Fibroblast of the aortic adventitia (primary cell): ENCODE measurements around the gene TRIM47. TPM values are rescaled to one million over a fixed set of nuclear protein-coding genes. Genes with fewer than 3 reads are reported as not detected.

Experiments used
- DNase-seq: peaks from one replicate; pipeline ENCODE4 v3.0.0-alpha.2; 2010; ENCODE audit warnings: low read depth
- H3K4me3 ChIP-seq: 2 replicates; pipeline ENCODE4 v1.5.1; 2011; ENCODE audit warnings: low read depth, mild to moderate bottlenecking, control low read depth, low read length, moderate library complexity
- total RNA-seq: library from RNA; depleted of rRNA; stranded (reverse); fragments of >200 nt; gene quantifications from 2 replicates; pipeline ENCODE4 v1.2.3, GENCODE V29; 2012; ENCODE audit warnings: low replicate concordance
- TF ChIP-seq, protein P1 (sequence below): IDR thresholded peaks from 2 replicates; pipeline ENCODE4 v1.5.1; 2011; ENCODE audit warnings: mild to moderate bottlenecking, low read length, control low read depth, inconsistent platforms; ENCODE audit not compliant: insufficient read depth

Gene TRIM47
- total RNA-seq, 1 donor = 20.9 TPM

DNA sequence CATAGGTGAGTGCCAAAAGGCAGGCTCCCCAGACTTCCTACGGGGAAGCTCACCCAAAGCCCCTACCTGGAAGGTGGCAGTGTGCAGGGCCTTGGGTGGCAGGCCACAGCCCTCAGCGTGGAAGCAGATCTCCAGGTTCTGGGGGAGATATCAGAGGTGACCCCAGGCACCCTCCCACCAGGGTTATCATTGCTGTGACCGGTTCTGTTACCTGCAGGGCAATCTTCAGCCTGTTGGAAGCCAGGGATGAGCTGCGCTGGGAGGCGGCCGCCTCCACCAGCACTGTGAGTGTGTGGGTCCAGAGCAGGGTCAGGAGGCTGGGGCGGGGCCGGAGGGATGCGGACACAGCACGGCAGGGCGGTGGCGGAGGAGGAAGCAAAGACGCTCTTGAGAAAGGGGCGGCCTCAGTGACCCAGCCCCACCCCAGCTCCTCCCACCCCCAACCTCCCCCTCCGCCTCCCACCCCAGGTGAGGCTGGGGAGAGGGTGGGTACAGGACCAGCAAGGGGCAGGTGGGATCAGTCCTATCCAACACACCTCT lies 47.3 kb downstream of the TRIM47 start:
- no peak overlapping the region for H3K4me3 ChIP-seq
- TF ChIP-seq, protein P1, sequence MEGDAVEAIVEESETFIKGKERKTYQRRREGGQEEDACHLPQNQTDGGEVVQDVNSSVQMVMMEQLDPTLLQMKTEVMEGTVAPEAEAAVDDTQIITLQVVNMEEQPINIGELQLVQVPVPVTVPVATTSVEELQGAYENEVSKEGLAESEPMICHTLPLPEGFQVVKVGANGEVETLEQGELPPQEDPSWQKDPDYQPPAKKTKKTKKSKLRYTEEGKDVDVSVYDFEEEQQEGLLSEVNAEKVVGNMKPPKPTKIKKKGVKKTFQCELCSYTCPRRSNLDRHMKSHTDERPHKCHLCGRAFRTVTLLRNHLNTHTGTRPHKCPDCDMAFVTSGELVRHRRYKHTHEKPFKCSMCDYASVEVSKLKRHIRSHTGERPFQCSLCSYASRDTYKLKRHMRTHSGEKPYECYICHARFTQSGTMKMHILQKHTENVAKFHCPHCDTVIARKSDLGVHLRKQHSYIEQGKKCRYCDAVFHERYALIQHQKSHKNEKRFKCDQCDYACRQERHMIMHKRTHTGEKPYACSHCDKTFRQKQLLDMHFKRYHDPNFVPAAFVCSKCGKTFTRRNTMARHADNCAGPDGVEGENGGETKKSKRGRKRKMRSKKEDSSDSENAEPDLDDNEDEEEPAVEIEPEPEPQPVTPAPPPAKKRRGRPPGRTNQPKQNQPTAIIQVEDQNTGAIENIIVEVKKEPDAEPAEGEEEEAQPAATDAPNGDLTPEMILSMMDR = no peak
- DNase-seq = no peak

DNA sequence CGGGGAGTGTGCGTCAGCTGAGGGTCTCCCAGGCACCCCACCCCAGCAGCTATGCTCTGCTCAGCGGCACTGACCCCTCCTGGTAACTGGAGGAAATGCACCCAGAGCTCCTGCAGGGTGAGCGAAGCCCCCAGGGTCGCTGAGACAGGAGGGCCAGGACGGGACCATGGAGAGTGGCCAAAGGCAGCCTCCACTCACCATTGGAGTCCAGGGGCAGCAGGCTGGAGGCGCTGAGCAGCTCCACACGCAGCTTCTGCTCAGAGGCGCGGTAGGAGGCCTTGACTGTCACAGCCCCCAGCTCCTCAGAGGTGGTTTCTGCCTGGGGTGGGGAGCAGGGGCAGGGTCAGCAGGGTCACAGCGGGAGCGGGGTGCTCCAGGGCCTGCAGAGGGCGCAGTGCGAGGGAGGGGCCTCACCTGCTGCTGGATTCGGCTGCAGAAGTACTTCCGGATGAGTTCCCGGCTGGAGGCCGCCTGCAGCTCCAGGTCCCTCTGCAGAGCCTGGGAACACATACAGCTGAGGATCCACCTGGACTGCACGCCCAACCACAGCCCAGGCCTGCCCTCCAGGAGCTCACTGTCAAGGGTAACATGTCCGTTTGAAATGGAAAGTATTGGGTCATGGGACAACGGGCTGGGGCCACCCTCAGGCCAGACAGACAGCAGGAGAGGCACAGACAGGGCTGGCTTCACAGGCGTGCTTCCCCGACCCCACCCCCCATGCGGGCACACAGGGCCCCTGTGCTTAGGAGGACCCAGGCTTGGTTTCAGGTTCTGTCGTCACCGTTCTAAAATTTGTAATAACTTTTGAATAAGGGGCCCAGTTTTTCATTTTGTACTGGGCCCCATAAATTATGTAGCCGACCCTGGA lies 48.0 kb downstream of the TRIM47 start:
- TF ChIP-seq, protein P1 = peak; percentile 66
- no peak for DNase-seq

DNA sequence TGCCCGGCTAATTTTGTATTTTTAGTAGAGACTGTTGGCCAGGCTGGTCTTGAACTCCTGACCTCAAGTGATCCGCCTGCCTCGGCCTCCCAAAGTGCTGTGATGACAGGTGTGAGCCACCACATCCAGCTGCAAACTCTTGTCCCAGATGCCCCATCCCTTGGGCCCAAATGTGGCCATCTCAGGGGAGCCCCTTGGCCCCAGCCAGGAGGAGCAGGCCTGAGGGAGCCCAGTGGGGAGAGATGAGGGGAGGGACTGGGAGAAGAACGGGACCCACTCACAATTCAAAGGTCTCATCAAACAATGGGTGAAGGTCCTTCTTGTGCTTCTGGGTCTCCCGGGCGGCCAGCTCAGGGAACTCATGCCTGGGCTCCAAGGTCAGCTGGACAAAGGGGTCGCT lies 48.6 kb downstream of the TRIM47 start:
- TF ChIP-seq, protein P1 = no peak
- DNase-seq = no peak
- H3K4me3 ChIP-seq = no peak overlapping the region

More for the DNA sequence above, 48.0 kb downstream of the TRIM47 start:
- no peak overlapping the region for H3K4me3 ChIP-seq

DNA sequence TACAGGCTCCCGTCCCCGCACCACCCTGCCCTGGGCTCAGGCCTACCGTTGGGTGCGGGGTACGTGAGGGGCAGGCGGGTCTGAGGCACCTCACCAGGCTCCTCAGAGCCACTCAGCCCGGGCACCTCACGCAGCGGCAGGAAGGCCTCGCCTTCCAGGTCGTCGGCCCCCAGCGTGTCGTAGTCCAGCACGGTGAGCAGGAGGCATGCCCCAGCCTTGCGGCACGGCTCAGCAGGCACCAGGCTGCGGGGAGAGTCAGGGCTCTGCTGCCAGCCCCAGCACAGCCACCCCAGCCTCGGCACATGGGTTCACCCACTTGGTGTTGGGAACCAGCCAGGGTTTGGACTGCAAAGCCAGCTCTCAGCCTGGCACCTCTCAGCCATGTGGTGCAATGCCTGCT lies 49.6 kb downstream of the TRIM47 start:
- DNase-seq = no peak
- no peak overlapping the region for H3K4me3 ChIP-seq
- TF ChIP-seq, protein P1 = no peak

DNA sequence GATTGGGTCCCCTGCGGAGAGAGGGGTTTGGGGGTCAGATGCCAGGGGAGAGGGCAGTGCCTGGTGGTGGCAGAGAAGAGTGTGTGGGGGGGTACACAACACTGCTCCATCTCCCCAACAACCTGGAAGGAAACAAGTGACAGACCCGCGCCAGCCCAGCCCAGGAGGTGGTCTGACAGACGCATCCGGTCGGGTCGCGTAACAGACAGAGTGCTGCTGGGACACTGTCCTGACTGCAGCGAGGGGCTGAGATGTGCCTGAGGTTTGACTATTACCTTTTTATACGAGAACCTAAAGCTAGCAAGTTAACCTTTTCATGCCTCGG lies 50.3 kb downstream of the TRIM47 start:
- TF ChIP-seq, protein P1 = no peak
- DNase-seq = no peak
- H3K4me3 ChIP-seq = no peak overlapping the region

DNA sequence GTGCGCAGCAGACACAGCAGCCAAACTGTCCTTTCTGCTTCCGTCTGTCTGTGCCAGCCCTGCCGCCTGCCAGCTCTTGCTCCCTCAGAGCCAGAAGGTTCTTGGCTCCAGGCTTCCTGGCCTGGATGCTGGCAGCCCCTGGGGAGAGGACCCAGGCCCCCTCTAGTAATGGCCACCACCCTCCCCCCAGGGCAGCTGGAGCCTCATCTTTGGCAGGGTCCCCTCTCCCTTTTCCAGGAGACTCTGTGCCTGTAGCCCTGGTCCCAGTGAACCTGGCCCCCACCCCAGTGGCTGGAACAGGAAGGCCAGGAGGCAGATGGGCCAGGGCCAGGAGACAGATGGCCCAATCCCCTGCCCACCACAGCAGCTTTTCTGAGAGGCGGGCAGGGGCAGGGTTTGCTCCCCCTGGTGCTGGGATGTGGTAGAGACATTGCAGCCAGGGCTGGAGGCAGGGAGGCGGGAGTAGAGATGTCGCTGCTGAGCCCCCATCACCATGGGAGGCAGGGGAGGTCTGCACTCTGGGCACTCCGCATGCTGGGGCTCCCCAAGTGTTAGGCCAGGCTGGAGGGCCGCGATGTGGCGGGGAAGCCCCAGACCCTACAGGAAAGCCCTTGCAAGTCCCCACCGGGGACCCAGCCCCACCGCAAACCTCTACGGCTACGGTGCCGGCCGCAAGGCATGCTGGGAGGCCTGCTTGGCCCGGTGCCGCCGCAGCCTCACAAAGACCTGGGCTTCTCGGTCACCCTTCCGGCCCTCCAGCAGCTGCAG lies 50.9 kb downstream of the TRIM47 start:
- TF ChIP-seq, protein P1 = peak; percentile 80
- H3K4me3 ChIP-seq = no peak overlapping the region
- DNase-seq = peak; percentile 47
